Prostate gland (tissue), 2 donors: ENCODE data around the gene INHBA. TPM values are rescaled to one million over a fixed set of nuclear protein-coding genes. Genes with fewer than 3 reads are reported as not detected.

Source experiments
- DNase-seq: peaks from one replicate; pipeline ENCODE4 v3.0.0-alpha.2; 2019; ENCODE audit warnings: low spot score
- H3K27ac ChIP-seq, 2 donors: fragments of 200-600 bp; sonication (generic); 2 replicates each; pipeline ENCODE4 v1.5.1; 2017 to 2019
- H3K27me3 ChIP-seq: fragments of 200-600 bp; sonication (generic); replicated peaks from 2 replicates; pipeline ENCODE4 v1.5.1; 2019; ENCODE audit not compliant: insufficient read depth
- H3K36me3 ChIP-seq, 2 donors: fragments of 200-600 bp; sonication (generic); 1 replicate in 1 of 2; 2 replicates in 1 of 2; pipeline versions ENCODE4 v1.5.1 to v1.8.1; 2017 to 2019
- H3K4me1 ChIP-seq: fragments of 200-600 bp; sonication (generic); replicated peaks from 2 replicates; pipeline ENCODE4 v1.5.1; 2019
- H3K4me3 ChIP-seq, 2 donors: fragments of 200-600 bp; sonication (generic); 2 replicates each; pipeline ENCODE4 v1.5.1; 2017 to 2019
- H3K9me3 ChIP-seq: fragments of 200-600 bp; sonication (generic); 2 replicates; pipeline ENCODE4 v1.5.1; 2017
- POLR2A ChIP-seq: fragments of 450-650 bp; IDR thresholded peaks from one replicate; pipeline ENCODE4 v1.6.1; 2016; ENCODE audit warnings: antibody characterized with exemption, mild to moderate bottlenecking
- POLR2AphosphoS5 ChIP-seq: sonication (generic); formaldehyde crosslinking; IDR thresholded peaks from one replicate; pipeline ENCODE4 v1.6.1; 2017; ENCODE audit warnings: antibody characterized with exemption
- WGBS: methylation state at CpG from one replicate; pipeline ENCODE4 v1.1.5; 2018; 5-methylcytosine and 5-hydroxymethylcytosine counted together
- intact Hi-C: fragments of 100-400 bp; cut with DNase I; formaldehyde crosslinking; loops from one replicate; pipeline ENCODE4 v1.14.2; 2022
- total RNA-seq, 2 donors: library from RNA; depleted of rRNA; stranded (reverse); fragments of >200 nt; gene quantifications; one replicate each; pipeline ENCODE4 v1.1.0, GENCODE V29; 2016
- TF ChIP-seq, protein P1 (sequence below), 4 experiments: fragments of 200-600 bp in 2 of 4; fragments of 450-650 bp in 2 of 4; sonication (generic) in 2 of 4; IDR thresholded peaks; 1 replicate in 3 of 4; 2 replicates in 1 of 4; pipeline ENCODE4 v1.5.1; 2016 to 2019; ENCODE audit warnings: antibody characterized with exemption in 4 of 4, mild to moderate bottlenecking in 2 of 4, moderate library complexity in 2 of 4

Gene INHBA
- total RNA-seq, 2 donors from 2014 or later = 0.73 to 6.6 TPM

DNA sequence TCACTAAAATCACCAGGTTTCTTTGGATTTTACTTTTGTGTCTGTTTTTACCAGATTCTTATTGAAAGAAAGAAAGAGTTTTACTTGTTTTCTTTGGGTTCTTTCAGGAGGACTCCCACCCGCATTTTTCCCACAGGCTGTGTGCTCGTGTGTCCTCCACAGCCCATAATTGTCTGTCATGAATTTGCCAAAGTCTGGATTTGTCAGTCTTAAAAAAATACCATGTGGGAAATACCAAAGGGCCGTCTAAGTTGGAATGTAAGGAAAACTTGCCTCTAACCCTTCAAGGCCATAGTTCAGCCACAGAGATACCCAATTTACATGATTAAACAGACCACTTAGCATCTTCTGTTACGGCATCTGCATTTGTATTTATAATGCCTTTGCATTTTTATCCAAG lies 41.3 kb upstream of the INHBA start:
- Histone ChIP-seq H3K4me3 (no peak overlapping the region), H3K27me3 (no peaks in the 10 kb centered on the region), H3K27ac (no peak overlapping the region), H3K36me3 (no peaks in the 10 kb centered on the region), H3K9me3 (no peaks in the 10 kb centered on the region), H3K4me1 (no peaks in the 10 kb centered on the region)
- DNase-seq = no peak
- TF ChIP-seq POLR2AphosphoS5 = no peak
- TF ChIP-seq POLR2A = no peak
- TF ChIP-seq, protein P1, sequence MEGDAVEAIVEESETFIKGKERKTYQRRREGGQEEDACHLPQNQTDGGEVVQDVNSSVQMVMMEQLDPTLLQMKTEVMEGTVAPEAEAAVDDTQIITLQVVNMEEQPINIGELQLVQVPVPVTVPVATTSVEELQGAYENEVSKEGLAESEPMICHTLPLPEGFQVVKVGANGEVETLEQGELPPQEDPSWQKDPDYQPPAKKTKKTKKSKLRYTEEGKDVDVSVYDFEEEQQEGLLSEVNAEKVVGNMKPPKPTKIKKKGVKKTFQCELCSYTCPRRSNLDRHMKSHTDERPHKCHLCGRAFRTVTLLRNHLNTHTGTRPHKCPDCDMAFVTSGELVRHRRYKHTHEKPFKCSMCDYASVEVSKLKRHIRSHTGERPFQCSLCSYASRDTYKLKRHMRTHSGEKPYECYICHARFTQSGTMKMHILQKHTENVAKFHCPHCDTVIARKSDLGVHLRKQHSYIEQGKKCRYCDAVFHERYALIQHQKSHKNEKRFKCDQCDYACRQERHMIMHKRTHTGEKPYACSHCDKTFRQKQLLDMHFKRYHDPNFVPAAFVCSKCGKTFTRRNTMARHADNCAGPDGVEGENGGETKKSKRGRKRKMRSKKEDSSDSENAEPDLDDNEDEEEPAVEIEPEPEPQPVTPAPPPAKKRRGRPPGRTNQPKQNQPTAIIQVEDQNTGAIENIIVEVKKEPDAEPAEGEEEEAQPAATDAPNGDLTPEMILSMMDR (IDR thresholded peaks at IDR 0.05) = no peak
- WGBS = 63% methylated on average over 4 of the region's 4 CpGs
- intact Hi-C loops = no loop called here

GRCh38 chr7:41742401-41743020 lies 39.6 kb upstream of the INHBA start:
- Histone ChIP-seq H3K36me3 (no peaks in the 10 kb centered on the region), H3K4me3 (no peak overlapping the region), H3K9me3 (no peaks in the 10 kb centered on the region), H3K27me3 (no peaks in the 10 kb centered on the region), H3K27ac (no peak overlapping the region), H3K4me1 (no peaks in the 10 kb centered on the region)
- intact Hi-C loops = no loop called here
- 80% methylated on average over 2 of the region's 2 CpGs for WGBS
- TF ChIP-seq, protein P1 (IDR thresholded peaks at IDR 0.05) = no peak
- TF ChIP-seq POLR2A = no peak
- no peak for TF ChIP-seq POLR2AphosphoS5
- no peak for DNase-seq

DNA sequence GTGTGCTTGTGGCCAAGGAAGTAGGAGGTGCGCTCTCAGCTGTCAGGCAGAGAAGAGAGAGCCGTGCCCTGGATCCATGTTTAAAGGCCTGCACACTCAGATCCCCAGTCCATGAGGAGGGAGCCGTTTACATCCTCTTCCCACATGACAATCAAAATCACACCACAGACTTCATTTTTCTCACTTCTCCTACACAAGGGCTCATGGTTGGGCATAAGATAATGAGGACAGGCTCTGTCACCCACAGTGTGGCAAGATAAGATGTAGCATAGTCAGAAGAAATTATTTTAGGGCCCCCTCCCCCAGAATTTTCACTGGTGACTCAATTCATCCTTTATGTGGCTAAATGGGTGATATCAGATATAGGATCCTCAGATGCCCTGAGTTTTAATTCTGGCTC lies 35.9 kb upstream of the INHBA start:
- no peaks in the 10 kb centered on the region for H3K9me3 ChIP-seq
- no peak overlapping the region for H3K27ac ChIP-seq
- intact Hi-C loops = loop anchor here (10.0 kb wide), 2 partner anchors 1414 to 1514 kb away; no protein-coding TSS in a partner anchor
- TF ChIP-seq, protein P1 (IDR thresholded peaks at IDR 0.05) = no peak
- TF ChIP-seq POLR2A = no peak
- no peak for TF ChIP-seq POLR2AphosphoS5
- H3K27me3 ChIP-seq = no peaks in the 10 kb centered on the region
- H3K36me3 ChIP-seq = no peaks in the 10 kb centered on the region
- no peak for DNase-seq
- 72% methylated on average over 3 of the region's 3 CpGs for WGBS
- no peaks in the 10 kb centered on the region for H3K4me1 ChIP-seq
- H3K4me3 ChIP-seq = no peak overlapping the region

DNA sequence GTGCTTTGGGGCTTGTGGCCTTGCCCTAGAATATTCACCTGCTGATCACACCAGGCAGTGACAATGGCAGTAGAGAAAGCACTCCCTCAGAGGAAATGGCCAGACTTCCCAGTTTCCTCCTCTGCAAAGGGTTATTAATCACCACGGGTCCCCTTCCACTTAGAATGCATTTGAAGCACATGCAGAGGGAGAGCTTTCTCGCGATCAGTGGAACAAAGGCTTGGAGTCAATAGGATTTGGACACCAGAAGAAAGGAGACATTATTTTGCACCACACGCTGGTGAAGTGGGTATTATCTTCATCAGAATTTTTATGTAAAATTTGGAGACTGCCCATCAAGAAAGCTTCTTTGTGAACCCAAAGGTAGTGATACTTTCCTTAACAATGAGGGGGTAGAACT lies 35.4 kb upstream of the INHBA start:
- Histone ChIP-seq H3K4me3 (no peak overlapping the region), H3K9me3 (no peaks in the 10 kb centered on the region), H3K27me3 (no peaks in the 10 kb centered on the region), H3K36me3 (no peaks in the 10 kb centered on the region), H3K4me1 (no peaks in the 10 kb centered on the region), H3K27ac (no peak overlapping the region)
- intact Hi-C loops = loop anchor here (10.0 kb wide), 2 partner anchors 1414 to 1514 kb away; no protein-coding TSS in a partner anchor
- 77% methylated on average over 4 of the region's 4 CpGs for WGBS
- DNase-seq = no peak
- TF ChIP-seq, protein P1 (IDR thresholded peaks at IDR 0.05) = no peak
- TF ChIP-seq POLR2AphosphoS5 = no peak
- no peak for TF ChIP-seq POLR2A

- intact Hi-C loops = loop anchor here (10.0 kb wide), 2 partner anchors 1410 to 1510 kb away; no protein-coding TSS in a partner anchor
- Histone ChIP-seq H3K36me3 (no peaks in the 10 kb centered on the region), H3K27ac (no peak overlapping the region), H3K27me3 (no peaks in the 10 kb centered on the region), H3K9me3 (no peaks in the 10 kb centered on the region), H3K4me3 (no peak overlapping the region), H3K4me1 (no peaks in the 10 kb centered on the region)
- 90% methylated on average over 3 of the region's 3 CpGs for WGBS
- TF ChIP-seq, protein P1 (IDR thresholded peaks at IDR 0.05) = no peak
- TF ChIP-seq POLR2A (no peak), POLR2AphosphoS5 (no peak)
- no peak for DNase-seq
Observed at GRCh38 chr7:41735206-41735605, 32.3 kb upstream of the INHBA start.
